Epithelial cell of esophagus (primary cell): ENCODE results near the gene MARCHF10.

Experiments used
- DNase-seq: peaks from one replicate; pipeline ENCODE4 v3.0.0; 2010; ENCODE audit warnings: low read depth
- H3K4me3 ChIP-seq: 2 replicates; pipeline ENCODE4 v1.5.1; 2011; ENCODE audit warnings: mild to moderate bottlenecking, low read length, control low read depth
- CTCF ChIP-seq: IDR thresholded peaks from 2 replicates; pipeline ENCODE4 v1.5.1; 2011; ENCODE audit warnings: low read depth, mild to moderate bottlenecking, low read length, control low read depth, inconsistent platforms; ENCODE audit not compliant: insufficient read depth; ENCODE audit errors: missing control alignments

Gene MARCHF10

GRCh38 chr17:62782730-62783270 lies 25.3 kb downstream of the MARCHF10 start:
- no peak for TF ChIP-seq CTCF
- no peak overlapping the region for H3K4me3 ChIP-seq
- DNase-seq, result no peak

- no peak overlapping the region for H3K4me3 ChIP-seq
- no peak for TF ChIP-seq CTCF
- DNase-seq, result peak; percentile 97
These were observed 26.3 kb downstream of the MARCHF10 start for GRCh38 chr17:62781831-62782251.

- H3K4me3 ChIP-seq, result no peak overlapping the region
- DNase-seq, result peak; percentile 65
- TF ChIP-seq CTCF, result no peak
These were observed 26.8 kb downstream of the MARCHF10 start for GRCh38 chr17:62781356-62781755.

GRCh38 chr17:62780951-62781350 lies 27.2 kb downstream of the MARCHF10 start:
- no peak for TF ChIP-seq CTCF
- no peak overlapping the region for H3K4me3 ChIP-seq
- DNase-seq, result peak; percentile 53

- TF ChIP-seq CTCF, result peak; percentile 36
- DNase-seq, result peak; percentile 72
- no peak overlapping the region for H3K4me3 ChIP-seq
These were observed 27.8 kb downstream of the MARCHF10 start for GRCh38 chr17:62780269-62780668.

- H3K4me3 ChIP-seq, result peak overlapping the region; percentile 23
- no peak for TF ChIP-seq CTCF
- DNase-seq, result peak; percentile 100
These were observed 29.0 kb downstream of the MARCHF10 start for GRCh38 chr17:62778990-62779681.

GRCh38 chr17:62775876-62776275 lies 32.2 kb downstream of the MARCHF10 start:
- no peak for TF ChIP-seq CTCF
- H3K4me3 ChIP-seq, result no peak overlapping the region
- DNase-seq, result no peak
